NCI-H2107 treated with DMSO at 0.1 percent for 48 hours (cell line): ENCODE results near the gene GPR68.
"Not testable (repeated sequence)": the region's sequence is repeated elsewhere in the genome, so short reads cannot be mapped to it uniquely, and the experiment has no call there.

Experiments used
- DNase-seq: peaks from one replicate; lab custom pipeline; 2025; ENCODE audit not compliant: unreplicated experiment; lab: John Stamatoyannopoulos, UW

GPR68 gene

GRCh38 chr14:91254461-91254860, 10.0 kb upstream of the GPR68 start:
- DNase-seq: no peak

- no peak for DNase-seq
These were observed 9.4 kb upstream of the GPR68 start for GRCh38 chr14:91253795-91254323.

- DNase-seq: no peak
These were observed 8.6 kb upstream of the GPR68 start for GRCh38 chr14:91252871-91253794.

DNA sequence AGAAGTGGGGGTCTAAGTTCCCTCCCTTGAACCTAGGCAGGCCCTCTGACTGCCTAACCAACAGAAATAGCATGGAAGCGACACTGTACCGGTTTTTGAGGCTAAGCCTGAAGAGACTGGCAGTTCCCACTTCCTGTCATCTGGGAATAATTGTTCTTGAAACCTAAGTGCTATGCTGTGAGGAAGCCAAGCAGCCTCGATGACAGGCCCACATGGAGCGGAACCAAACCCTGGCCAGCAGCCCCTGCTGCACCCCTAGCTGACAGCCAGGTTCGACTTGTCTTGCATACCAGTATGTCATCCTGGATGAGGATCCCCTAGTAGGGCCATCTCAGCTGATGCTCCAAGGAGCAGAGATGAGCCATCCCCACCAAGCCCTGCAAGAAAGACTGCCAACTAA, 6.4 kb upstream of the GPR68 start:
- DNase-seq: peak; percentile 70

DNA sequence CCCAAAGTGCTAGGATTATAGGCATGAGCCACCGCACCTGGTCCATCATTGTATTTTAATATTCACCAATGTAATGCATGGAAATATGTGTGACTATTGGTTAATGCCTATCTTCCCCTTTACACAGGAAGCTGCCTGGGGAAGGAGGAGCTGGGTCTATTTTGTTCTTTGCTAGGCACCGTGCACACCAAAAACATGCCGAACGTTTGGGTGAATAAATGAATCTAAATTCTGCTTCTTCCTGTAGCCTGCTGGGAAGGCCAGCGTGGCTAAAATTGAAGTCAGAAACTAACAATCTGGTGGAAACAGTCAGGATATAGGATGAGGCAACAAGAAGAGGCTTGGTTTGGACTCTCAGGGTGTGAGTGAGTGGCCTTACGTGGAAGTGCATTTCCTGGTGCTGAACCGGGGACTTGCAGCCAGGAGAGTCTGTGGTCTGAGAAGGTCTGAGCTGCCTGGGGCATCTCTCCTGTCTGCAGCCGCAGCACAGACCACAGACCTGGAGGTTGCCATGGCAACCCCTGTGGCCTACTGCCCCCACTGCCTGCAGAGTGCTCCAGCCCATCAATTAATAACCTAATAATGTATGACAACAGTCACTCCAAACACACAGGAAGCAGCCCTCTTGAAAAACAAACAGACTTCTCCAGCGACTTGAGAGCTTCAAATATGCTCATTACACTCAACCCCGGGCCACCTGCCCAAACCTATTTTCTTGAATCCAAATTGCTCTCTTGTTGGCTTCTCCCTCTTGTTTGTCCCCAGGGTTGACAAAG, 5.5 kb upstream of the GPR68 start:
- DNase-seq: peak; percentile 95

DNA sequence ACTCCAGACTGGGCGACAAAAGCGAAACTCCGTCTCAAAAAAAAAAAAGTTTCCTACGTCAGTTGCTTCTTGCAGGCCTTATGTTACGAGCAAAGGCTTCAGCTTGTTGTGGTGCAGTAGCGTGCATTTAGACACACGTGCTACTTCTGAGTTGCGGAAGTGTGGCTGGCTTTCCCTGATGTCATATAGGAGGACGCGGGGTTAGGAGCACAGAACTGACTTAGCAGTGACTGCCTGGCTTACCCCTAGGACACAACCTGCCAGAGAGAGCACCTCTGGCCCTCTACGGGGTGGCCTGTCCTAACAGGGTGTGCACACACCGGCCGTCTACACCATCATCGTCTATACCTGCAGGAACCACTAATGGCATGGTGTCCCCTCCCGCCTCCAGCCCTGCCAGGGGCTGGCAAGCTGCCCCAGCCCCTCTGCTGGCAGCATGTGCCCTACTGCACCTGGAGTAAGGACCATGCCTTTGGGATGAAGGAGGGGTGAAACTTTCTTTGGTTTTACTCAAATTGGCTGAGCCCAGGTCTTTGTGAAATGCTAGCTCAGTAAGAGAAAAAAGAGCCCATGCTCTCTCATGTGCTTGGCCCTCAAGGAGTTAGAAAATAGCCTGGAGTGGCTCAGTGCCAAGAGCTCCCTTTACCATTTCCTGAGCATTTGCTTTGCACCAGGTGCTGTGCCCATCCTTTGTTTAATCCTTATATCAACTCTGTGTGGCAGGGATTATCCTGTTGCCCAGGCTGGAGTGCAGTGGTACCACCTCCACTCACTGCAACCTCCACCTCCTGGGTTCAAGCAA, 1.7 kb upstream of the GPR68 start:
- peak; percentile 80 for DNase-seq

- not testable (repeated sequence) for DNase-seq
These were observed 1.1 kb upstream of the GPR68 start for GRCh38 chr14:91245616-91246015.

GRCh38 chr14:91245029-91245428, 525 bp upstream of the GPR68 start:
- DNase-seq: no peak

DNA sequence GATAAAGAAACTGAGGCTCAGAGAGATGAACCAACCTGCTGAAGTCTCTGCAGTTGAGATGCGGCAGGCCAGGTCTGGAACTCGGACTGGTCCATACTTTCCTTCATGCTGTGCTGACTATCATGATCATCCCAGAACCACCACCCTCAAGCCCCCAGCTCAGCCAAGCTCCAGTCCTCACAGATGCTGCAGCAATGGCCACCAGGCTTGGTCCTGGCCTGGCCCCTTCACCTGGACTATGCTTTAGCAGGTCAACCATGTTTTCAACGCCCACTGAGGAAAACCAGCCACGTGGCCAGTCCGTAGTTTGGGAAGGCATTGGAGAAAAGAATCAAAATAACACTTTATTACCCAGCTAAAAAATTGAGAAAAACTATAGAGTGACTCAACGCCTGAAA, 1.4 kb downstream of the GPR68 start:
- DNase-seq: no peak

- no peak for DNase-seq
These were observed 1.9 kb downstream of the GPR68 start for GRCh38 chr14:91242635-91243034.

DNA sequence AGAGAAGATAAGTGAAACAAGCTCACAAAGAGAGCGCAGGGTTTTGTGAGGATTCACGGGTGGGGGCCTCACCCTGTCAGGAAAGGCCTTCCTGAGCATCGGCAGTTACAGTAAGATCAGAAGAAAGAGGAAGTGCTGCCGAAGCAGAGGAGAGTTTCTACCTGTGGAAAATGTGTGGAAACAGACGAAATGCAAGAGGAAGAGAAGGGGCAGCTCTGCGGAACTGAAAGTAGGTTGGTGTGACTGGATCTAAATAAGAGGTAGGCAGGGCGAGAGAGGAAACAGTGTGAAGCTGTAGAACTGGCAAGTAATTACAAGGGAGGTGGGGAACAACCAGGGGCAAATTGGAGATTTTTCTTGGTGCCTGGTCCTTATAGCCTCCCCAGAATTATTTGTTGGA, 2.6 kb downstream of the GPR68 start:
- no peak for DNase-seq

DNA sequence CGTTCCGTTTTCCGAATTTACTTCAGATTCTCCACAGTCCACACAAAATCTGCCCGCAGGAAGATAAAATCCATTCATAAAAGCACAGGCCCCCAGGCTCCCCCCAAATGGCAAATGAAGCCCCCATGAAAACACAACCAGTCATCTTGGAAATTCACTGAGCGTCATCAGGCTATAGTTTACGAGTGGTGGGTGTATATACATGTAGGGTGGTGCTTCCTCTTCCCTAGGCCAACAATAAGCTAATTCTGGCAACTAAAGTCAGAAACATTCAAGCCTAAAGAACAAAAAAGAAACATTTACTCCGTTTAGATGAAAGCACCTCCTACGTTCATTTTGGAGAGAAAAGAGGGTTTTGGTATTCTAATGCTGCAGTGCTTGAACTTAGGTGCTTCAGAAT, 5.8 kb downstream of the GPR68 start:
- DNase-seq: no peak

GRCh38 chr14:91238085-91238484, 6.4 kb downstream of the GPR68 start:
- no peak for DNase-seq

- no peak for DNase-seq
These were observed 7.3 kb downstream of the GPR68 start for GRCh38 chr14:91237219-91237618.

DNA sequence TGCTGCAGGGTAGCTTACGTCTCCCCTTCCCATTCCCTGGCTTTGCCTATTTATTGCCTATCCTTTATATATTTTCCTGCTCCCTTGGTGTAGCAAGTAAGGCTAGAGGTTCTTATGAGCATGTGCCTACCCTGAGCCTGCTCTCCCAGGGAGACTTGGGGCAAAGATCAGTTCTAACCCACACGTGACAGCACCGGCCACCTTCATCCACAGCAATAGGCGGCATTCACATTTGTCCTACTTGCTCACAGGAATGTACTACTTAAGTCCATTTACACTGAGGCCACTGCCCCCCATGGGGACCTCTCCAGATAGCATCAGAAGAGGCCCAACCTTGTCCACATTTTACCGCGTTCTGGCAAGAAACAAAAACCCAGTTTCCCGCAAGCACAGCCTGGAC, 8.7 kb downstream of the GPR68 start:
- DNase-seq: no peak

- no peak for DNase-seq
These were observed 9.8 kb downstream of the GPR68 start for GRCh38 chr14:91234791-91235114.

GRCh38 chr14:91233936-91234790, 10.3 kb downstream of the GPR68 start:
- no peak for DNase-seq

DNA sequence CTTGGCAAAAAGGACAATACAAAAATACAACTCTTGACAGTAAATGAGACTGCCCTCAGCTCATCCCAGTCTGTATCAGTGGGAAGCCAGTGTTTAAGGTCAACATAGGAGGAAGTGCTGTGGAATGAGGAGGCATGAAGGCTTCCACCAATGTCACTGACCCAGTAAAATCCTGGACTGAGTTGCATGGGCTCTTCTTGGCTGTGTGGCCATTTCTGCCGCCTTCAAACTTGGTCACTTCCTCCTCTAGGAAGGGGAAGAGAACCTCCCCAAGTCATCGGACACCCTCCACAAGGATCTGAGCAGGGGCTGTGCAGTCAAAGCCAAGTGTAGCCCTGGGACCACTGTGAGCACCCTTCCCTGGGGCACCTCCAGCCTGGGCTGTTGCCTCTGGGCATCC, 11.9 kb downstream of the GPR68 start:
- DNase-seq: no peak

DNA sequence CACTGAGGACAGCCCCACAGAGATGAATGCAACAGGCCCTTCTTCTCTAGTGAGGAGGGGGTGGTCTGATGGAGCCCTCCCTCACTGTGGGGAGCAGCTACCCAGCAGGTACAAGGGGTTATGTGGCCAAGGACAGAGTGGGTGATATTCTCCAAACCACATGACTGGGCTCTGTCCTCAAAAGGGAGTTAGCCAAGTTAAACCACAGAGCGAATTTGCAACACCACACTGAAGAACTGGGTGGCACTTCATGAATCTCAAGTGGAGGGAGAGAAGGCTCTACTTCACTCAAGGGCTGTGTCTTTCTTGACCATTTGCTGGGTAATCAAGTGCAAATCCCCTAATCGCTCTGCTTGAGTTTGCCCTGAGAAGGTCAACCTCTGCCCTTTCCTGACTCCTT, 12.5 kb downstream of the GPR68 start:
- no peak for DNase-seq

- DNase-seq: no peak
These were observed 13.1 kb downstream of the GPR68 start for GRCh38 chr14:91231446-91231845.
